ENCODE measurements around the gene POLR1G.

POLR1G gene

GRCh38 chr19:45448887-45449299 lies 42.4 kb downstream of the POLR1G start:
- Mint-ChIP-seq H3K4me3 (peak overlapping the region; percentile 73 to 80 (median 80)), H3K9me3 (no peaks in the 10 kb centered on the region), H3K4me1 (peaks cover 41% of the 10 kb centered on the region), H3K27ac (peak overlapping the region; percentile 22 to 35 (median 29)), H3K27me3 (ENCODE audit: low read depth) (peaks cover 8% of the 10 kb centered on the region), H3K36me3 (ENCODE audit: low read depth) (no peaks in the 10 kb centered on the region)
- TF ChIP-seq CTCF (IDR thresholded peaks at IDR 0.05; ENCODE audit: unreplicated experiment in 3 of 3) = no peak

GRCh38 chr19:45450012-45450333 lies 43.5 kb downstream of the POLR1G start:
- Mint-ChIP-seq H3K4me1 (peaks cover 38% of the 10 kb centered on the region), H3K36me3 (ENCODE audit: low read depth) (no peaks in the 10 kb centered on the region), H3K4me3 (peak overlapping the region; percentile 93 to 97 (median 94)), H3K27me3 (ENCODE audit: low read depth) (peaks cover 8% of the 10 kb centered on the region), H3K9me3 (no peaks in the 10 kb centered on the region), H3K27ac (peak overlapping the region; percentile 91 to 95 (median 94))
- TF ChIP-seq CTCF (IDR thresholded peaks at IDR 0.05; ENCODE audit: unreplicated experiment in 3 of 3) = no peak

- H3K4me3 Mint-ChIP-seq = peak overlapping the region; percentile 87 to 88 (median 87)
- peaks cover 50% of the 10 kb centered on the region for H3K4me1 Mint-ChIP-seq
- TF ChIP-seq CTCF (IDR thresholded peaks at IDR 0.05; ENCODE audit: unreplicated experiment in 3 of 3) = no peak
- no peaks in the 10 kb centered on the region for H3K36me3 Mint-ChIP-seq (ENCODE audit: low read depth)
- no peaks in the 10 kb centered on the region for H3K9me3 Mint-ChIP-seq
- H3K27ac Mint-ChIP-seq = peak overlapping the region; percentile 60 to 96 (median 70)
- peaks cover 11% of the 10 kb centered on the region for H3K27me3 Mint-ChIP-seq (ENCODE audit: low read depth)
These were observed 44.8 kb downstream of the POLR1G start for GRCh38 chr19:45451131-45451849.

- Mint-ChIP-seq H3K27me3 (ENCODE audit: low read depth) (peaks cover 11% of the 10 kb centered on the region), H3K36me3 (ENCODE audit: low read depth) (no peaks in the 10 kb centered on the region), H3K9me3 (no peaks in the 10 kb centered on the region), H3K4me1 (peaks cover 52% of the 10 kb centered on the region), H3K27ac (peak overlapping the region; percentile 60 to 96 (median 70)), H3K4me3 (peak overlapping the region; percentile 87 to 88 (median 87))
- TF ChIP-seq CTCF (IDR thresholded peaks at IDR 0.05; ENCODE audit: unreplicated experiment in 3 of 3) = no peak
These were observed 45.5 kb downstream of the POLR1G start for GRCh38 chr19:45451850-45452387.

GRCh38 chr19:45455707-45456499 lies 49.5 kb downstream of the POLR1G start:
- Mint-ChIP-seq H3K36me3 (ENCODE audit: low read depth) (no peaks in the 10 kb centered on the region), H3K4me3 (peak overlapping the region; percentile 17 to 56 (median 49)), H3K27me3 (ENCODE audit: low read depth) (peaks cover 19% of the 10 kb centered on the region), H3K9me3 (no peaks in the 10 kb centered on the region), H3K4me1 (peaks cover 35% of the 10 kb centered on the region), H3K27ac (peak overlapping the region; percentile 78 to 91 (median 85))
- no peak for TF ChIP-seq CTCF (IDR thresholded peaks at IDR 0.05; ENCODE audit: unreplicated experiment in 3 of 3)
